Loucy (cell line): ENCODE measurements around the gene KRTAP5-9.

ENCODE experiments used
- CTCF ChIP-seq: fragments of 200-600 bp; sonication (generic); conservative IDR thresholded peaks from 2 replicates; pipeline ENCODE4 v1.5.1; 2014; ENCODE audit warnings: mild to moderate bottlenecking, antibody characterized with exemption, low read length
- EZH2phosphoT487 ChIP-seq: fragments of 200-600 bp; IDR thresholded peaks from 2 replicates; pipeline ENCODE4 v1.6.1; 2018; ENCODE audit warnings: antibody characterized with exemption, mild to moderate bottlenecking, moderate library complexity, borderline replicate concordance

GRCh38 chr11:71505001-71505400 is 43.2 kb upstream of the KRTAP5-9 start:
- TF ChIP-seq CTCF (no peak), EZH2phosphoT487 (no peak)
